Nucleus accumbens (tissue), 56 donors: ENCODE data around the gene SLC16A7.

Experiments used
- DNase-seq, 56 donors: peaks; one replicate each; lab custom pipeline; 2025; lab: John Stamatoyannopoulos, UW

SLC16A7 gene

GRCh38 chr12:59660148-59660547 lies 64.3 kb downstream of the SLC16A7 start:
- no peak for DNase-seq

GRCh38 chr12:59660921-59661597 lies 65.2 kb downstream of the SLC16A7 start:
- DNase-seq, result no peak

- no peak for DNase-seq
Observed at GRCh38 chr12:59664495-59664894, 68.7 kb downstream of the SLC16A7 start.

GRCh38 chr12:59665701-59666100 lies 69.9 kb downstream of the SLC16A7 start:
- DNase-seq, result no peak

GRCh38 chr12:59668674-59669073 lies 72.8 kb downstream of the SLC16A7 start:
- no peak for DNase-seq

- DNase-seq, result no peak
Observed at GRCh38 chr12:59672273-59672672, 76.4 kb downstream of the SLC16A7 start.

GRCh38 chr12:59675461-59675860 lies 79.6 kb downstream of the SLC16A7 start:
- DNase-seq, result no peak

- DNase-seq, result no peak
Observed at GRCh38 chr12:59677857-59678256, 82.0 kb downstream of the SLC16A7 start.

GRCh38 chr12:59678759-59679411 lies 83.1 kb downstream of the SLC16A7 start:
- no peak for DNase-seq

GRCh38 chr12:59689776-59690175 lies 93.9 kb downstream of the SLC16A7 start:
- no peak for DNase-seq

- no peak for DNase-seq
Observed at GRCh38 chr12:59695379-59695778, 99.5 kb downstream of the SLC16A7 start.

- DNase-seq, result no peak
Observed at GRCh38 chr12:59698600-59698999, 102.8 kb downstream of the SLC16A7 start.

- no peak for DNase-seq
Observed at GRCh38 chr12:59699421-59700152, 103.8 kb downstream of the SLC16A7 start.

- DNase-seq, result no peak
Observed at GRCh38 chr12:59700153-59700450, 104.3 kb downstream of the SLC16A7 start.

GRCh38 chr12:59708064-59708463 lies 112.2 kb downstream of the SLC16A7 start:
- no peak for DNase-seq

- DNase-seq, result no peak
Observed at GRCh38 chr12:59708484-59708883, 112.7 kb downstream of the SLC16A7 start.

- DNase-seq, result no peak
Observed at GRCh38 chr12:59710004-59710628, 114.3 kb downstream of the SLC16A7 start.

GRCh38 chr12:59710964-59711363 lies 115.1 kb downstream of the SLC16A7 start:
- DNase-seq, result no peak

GRCh38 chr12:59715434-59715833 lies 119.6 kb downstream of the SLC16A7 start:
- no peak for DNase-seq

GRCh38 chr12:59716043-59716442 lies 120.2 kb downstream of the SLC16A7 start:
- DNase-seq, result no peak

- no peak for DNase-seq
Observed at GRCh38 chr12:59717436-59717835, 121.6 kb downstream of the SLC16A7 start.
